RWPE1 (cell line): ENCODE data around the gene SEMA5B.

Experiments
- CTCF ChIA-PET: fragments of 350-600 bp; sonication (Branson Sonifier 250); formaldehyde crosslinking; extraction: SDS; loops from one replicate; lab custom pipeline; 2021; lab: Yijun Ruan, JAX
- POLR2A ChIA-PET: fragments of 400-600 bp; formaldehyde crosslinking; extraction: SDS; loops from one replicate; lab custom pipeline; 2020; ENCODE audit warnings: antibody characterized with exemption; ENCODE audit not compliant: low non-redundant PET; lab: Yijun Ruan, JAX
- DNase-seq: peaks from one replicate; pipeline ENCODE4 v3.0.0; 2012; ENCODE audit warnings: low spot score
- H3K27ac ChIP-seq: fragments of 450-650 bp; 2 replicates; pipeline ENCODE4 v1.5.1; 2017
- TF ChIP-seq, protein P1 (sequence below): fragments of 450-650 bp; conservative IDR thresholded peaks from 2 replicates; pipeline ENCODE4 v1.5.1; 2017; ENCODE audit warnings: low read depth, mild to moderate bottlenecking

The SEMA5B gene

GRCh38 chr3:122898298-122898697 lies 129.3 kb downstream of the SEMA5B start:
- TF ChIP-seq, protein P1, sequence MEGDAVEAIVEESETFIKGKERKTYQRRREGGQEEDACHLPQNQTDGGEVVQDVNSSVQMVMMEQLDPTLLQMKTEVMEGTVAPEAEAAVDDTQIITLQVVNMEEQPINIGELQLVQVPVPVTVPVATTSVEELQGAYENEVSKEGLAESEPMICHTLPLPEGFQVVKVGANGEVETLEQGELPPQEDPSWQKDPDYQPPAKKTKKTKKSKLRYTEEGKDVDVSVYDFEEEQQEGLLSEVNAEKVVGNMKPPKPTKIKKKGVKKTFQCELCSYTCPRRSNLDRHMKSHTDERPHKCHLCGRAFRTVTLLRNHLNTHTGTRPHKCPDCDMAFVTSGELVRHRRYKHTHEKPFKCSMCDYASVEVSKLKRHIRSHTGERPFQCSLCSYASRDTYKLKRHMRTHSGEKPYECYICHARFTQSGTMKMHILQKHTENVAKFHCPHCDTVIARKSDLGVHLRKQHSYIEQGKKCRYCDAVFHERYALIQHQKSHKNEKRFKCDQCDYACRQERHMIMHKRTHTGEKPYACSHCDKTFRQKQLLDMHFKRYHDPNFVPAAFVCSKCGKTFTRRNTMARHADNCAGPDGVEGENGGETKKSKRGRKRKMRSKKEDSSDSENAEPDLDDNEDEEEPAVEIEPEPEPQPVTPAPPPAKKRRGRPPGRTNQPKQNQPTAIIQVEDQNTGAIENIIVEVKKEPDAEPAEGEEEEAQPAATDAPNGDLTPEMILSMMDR = no peak
- no peak overlapping the region for H3K27ac ChIP-seq
- no peak for DNase-seq
- POLR2A ChIA-PET = no interaction called here
- CTCF ChIA-PET = interaction anchor here (0.6 to 0.7 kb wide), 2 partner anchors 39 to 188 kb away, joined by 3 to 4 read pairs; no protein-coding TSS in a partner anchor

GRCh38 chr3:122893754-122894668 lies 133.6 kb downstream of the SEMA5B start:
- POLR2A ChIA-PET = no interaction called here
- H3K27ac ChIP-seq = no peak overlapping the region
- DNase-seq = peak; percentile 53
- TF ChIP-seq, protein P1 = no peak
- CTCF ChIA-PET = interaction anchor here (0.8 kb wide), 1 partner anchor 134 kb away, joined by 3 read pairs; the partner anchor contains the start of gene SEMA5B

GRCh38 chr3:122893282-122893681 lies 134.3 kb downstream of the SEMA5B start:
- ChIA-PET POLR2A (no interaction called here), CTCF (no interaction called here)
- DNase-seq = peak; percentile 86
- TF ChIP-seq, protein P1 = no peak
- no peak overlapping the region for H3K27ac ChIP-seq

DNA sequence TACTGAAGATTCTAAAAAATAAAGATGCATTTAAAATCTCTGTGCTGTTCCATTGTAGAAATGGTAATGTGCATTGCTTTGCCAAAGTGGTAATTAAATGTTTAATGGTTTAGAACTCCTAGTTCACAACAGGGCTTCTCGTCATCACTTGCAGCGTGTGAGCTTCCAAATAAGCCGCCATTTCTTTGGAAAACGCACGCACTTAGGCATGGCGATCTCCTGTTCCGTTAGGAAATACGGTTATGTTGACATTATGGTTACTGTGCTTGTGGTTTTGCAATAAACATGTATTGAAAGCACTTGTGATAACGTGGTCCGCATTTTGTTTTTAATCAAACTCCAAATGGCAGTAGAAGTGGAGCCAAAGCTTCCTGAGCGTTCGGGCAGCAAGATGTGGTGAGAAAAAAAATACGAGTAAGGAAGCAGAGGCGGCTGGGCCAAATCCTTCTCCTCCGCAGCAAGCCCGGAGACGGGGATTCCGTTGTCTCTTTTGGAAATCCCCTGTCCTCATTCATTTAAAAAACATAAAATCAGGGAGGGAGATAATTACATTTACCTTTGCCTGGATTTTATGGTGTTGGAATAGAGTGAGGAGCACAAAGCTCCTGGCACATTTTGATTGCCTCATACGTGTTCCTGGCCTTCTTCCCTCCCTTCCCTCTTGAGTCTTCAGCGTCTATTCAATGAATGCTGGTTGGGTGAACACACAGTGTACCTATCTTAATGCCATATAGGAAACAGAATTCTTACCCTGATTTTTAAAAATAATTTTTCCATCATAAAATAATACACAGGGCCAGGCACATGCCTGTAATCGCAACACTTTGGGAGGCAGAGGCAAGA lies 135.2 kb downstream of the SEMA5B start:
- ChIA-PET CTCF (interaction anchor here (0.6 kb wide), 2 partner anchors 146 to 175 kb away, joined by 4 to 5 read pairs; no protein-coding TSS in a partner anchor), POLR2A (no interaction called here)
- no peak for DNase-seq
- H3K27ac ChIP-seq = no peak overlapping the region
- TF ChIP-seq, protein P1 = no peak

- H3K27ac ChIP-seq = no peak overlapping the region
- no peak for DNase-seq
- POLR2A ChIA-PET = no interaction called here
- TF ChIP-seq, protein P1 = no peak
- CTCF ChIA-PET = no interaction called here
Measured at GRCh38 chr3:122890720-122891220, 136.8 kb downstream of the SEMA5B start.
